Tibial nerve (tissue), 4 donors: Measurements from ENCODE around the gene SCN3B. TPM values are rescaled to one million over a fixed set of nuclear protein-coding genes. Genes with fewer than 3 reads are reported as not detected.

Experiments used
- DNase-seq, 2 donors: peaks; one replicate each; pipeline ENCODE4 v3.0.0-alpha.2; 2019; ENCODE audit warnings: low spot score in 2 of 2
- H3K27ac ChIP-seq, 4 donors: fragments of 200-600 bp; sonication (generic) in 3 of 4; one replicate each; pipeline ENCODE4 v1.5.1; 2017 to 2019; ENCODE audit warnings: mild to moderate bottlenecking in 1 of 4
- H3K27me3 ChIP-seq, 2 donors: fragments of 200-600 bp; sonication (generic) in 1 of 2; one replicate each; pipeline versions ENCODE4 v1.5.1 to v1.6.0; 2017 to 2019
- H3K36me3 ChIP-seq, 3 donors: fragments of 200-600 bp; sonication (generic); one replicate each; pipeline ENCODE4 v1.5.1; 2018 to 2019
- H3K4me1 ChIP-seq, 4 donors: fragments of 200-600 bp; sonication (generic) in 3 of 4; one replicate each; pipeline ENCODE4 v1.5.1; 2017 to 2019
- H3K4me3 ChIP-seq, 4 donors: fragments of 200-600 bp; sonication (generic) in 3 of 4; one replicate each; pipeline ENCODE4 v1.5.1; 2017 to 2019; ENCODE audit warnings: mild to moderate bottlenecking in 1 of 4, moderate library complexity in 1 of 4
- H3K9me3 ChIP-seq, 4 donors: fragments of 200-600 bp; sonication (generic) in 3 of 4; one replicate each; pipeline ENCODE4 v1.5.1; 2017 to 2019
- EP300 ChIP-seq, 2 donors: sonication (generic); formaldehyde crosslinking; IDR thresholded peaks; one replicate each; pipeline ENCODE4 v1.6.1; 2017; ENCODE audit warnings: antibody characterized with exemption in 2 of 2, mild to moderate bottlenecking in 1 of 2
- POLR2A ChIP-seq, 2 donors: fragments of 450-650 bp; IDR thresholded peaks; one replicate each; pipeline ENCODE4 v1.6.1; 2017; ENCODE audit warnings: antibody characterized with exemption in 2 of 2, mild to moderate bottlenecking in 2 of 2, moderate library complexity in 2 of 2
- WGBS, 2 donors: methylation state at CpG; one replicate each; pipeline ENCODE4 v1.1.5; 2018; 5-methylcytosine and 5-hydroxymethylcytosine counted together
- total RNA-seq, 4 donors: library from RNA; depleted of rRNA; stranded (reverse); fragments of >200 nt; gene quantifications; one replicate each; pipeline ENCODE4 v1.1.0, GENCODE V29; 2016
- TF ChIP-seq, protein P1 (sequence below), 5 experiments: fragments of 200-600 bp in 3 of 5; fragments of 450-650 bp in 2 of 5; sonication (generic) in 3 of 5; IDR thresholded peaks; one replicate each; pipeline ENCODE4 v1.5.1; 2016 to 2019; ENCODE audit warnings: antibody characterized with exemption in 5 of 5, mild to moderate bottlenecking in 3 of 5, moderate library complexity in 2 of 5

The SCN3B gene
- total RNA-seq, 4 donors from 2014 or later: under 0.01 to 3.6 (median 1.3) TPM

DNA sequence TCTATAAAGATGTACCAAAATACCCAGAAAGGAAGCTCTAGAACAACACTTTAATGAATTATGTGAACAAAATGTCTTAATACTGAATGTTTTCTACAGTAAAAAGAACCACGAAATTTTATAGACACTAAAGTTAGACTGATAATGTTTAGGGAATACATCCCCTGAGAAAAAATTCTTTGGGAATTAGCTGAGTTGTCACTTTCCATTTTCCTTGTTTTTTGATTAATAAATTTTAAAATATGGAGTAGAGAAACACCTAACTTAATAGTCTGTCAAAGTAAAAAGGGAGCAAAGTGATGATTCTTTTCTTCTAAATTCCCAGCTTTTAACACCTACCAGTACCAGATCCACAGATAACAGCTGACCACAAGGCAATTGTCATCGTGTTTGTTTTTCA is 23.1 kb upstream of the SCN3B start:
- no peaks in the 10 kb centered on the region for H3K36me3 ChIP-seq
- TF ChIP-seq, protein P1, sequence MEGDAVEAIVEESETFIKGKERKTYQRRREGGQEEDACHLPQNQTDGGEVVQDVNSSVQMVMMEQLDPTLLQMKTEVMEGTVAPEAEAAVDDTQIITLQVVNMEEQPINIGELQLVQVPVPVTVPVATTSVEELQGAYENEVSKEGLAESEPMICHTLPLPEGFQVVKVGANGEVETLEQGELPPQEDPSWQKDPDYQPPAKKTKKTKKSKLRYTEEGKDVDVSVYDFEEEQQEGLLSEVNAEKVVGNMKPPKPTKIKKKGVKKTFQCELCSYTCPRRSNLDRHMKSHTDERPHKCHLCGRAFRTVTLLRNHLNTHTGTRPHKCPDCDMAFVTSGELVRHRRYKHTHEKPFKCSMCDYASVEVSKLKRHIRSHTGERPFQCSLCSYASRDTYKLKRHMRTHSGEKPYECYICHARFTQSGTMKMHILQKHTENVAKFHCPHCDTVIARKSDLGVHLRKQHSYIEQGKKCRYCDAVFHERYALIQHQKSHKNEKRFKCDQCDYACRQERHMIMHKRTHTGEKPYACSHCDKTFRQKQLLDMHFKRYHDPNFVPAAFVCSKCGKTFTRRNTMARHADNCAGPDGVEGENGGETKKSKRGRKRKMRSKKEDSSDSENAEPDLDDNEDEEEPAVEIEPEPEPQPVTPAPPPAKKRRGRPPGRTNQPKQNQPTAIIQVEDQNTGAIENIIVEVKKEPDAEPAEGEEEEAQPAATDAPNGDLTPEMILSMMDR (IDR thresholded peaks at IDR 0.05): no peak
- TF ChIP-seq EP300 (IDR thresholded peaks at IDR 0.05) (no peak), POLR2A (IDR thresholded peaks at IDR 0.05) (no peak)
- H3K27me3 ChIP-seq: no peaks in the 10 kb centered on the region
- no peaks in the 10 kb centered on the region for H3K4me1 ChIP-seq
- no peaks in the 10 kb centered on the region for H3K9me3 ChIP-seq
- 75% methylated on average over 2 of the region's 2 CpGs for WGBS, 2 donors
- H3K4me3 ChIP-seq: no peak overlapping the region
- DNase-seq: no peak
- H3K27ac ChIP-seq: no peak overlapping the region

DNA sequence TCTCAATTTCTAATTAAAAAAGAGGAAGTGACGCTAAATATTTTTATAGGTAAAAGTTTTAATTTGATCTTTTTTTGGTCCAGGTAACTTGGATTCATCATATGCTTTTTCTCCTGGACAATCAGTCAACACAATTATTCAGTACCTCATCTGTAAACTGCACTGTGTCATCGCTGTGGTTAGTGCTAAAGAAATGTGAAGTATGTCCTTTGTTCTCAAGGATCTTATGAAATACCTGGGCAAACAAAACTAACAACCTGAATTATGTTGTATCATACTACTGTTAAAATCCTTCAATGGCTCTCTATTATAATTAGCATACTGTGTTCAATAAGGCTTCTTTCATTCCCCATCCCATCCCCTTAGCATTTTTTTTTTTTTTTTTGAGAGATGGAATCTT is 19.9 kb upstream of the SCN3B start:
- no peak overlapping the region for H3K4me3 ChIP-seq
- H3K36me3 ChIP-seq: no peaks in the 10 kb centered on the region
- 91% methylated on average over 2 of the region's 2 CpGs for WGBS, 2 donors
- no peaks in the 10 kb centered on the region for H3K9me3 ChIP-seq
- H3K27me3 ChIP-seq: no peaks in the 10 kb centered on the region
- no peaks in the 10 kb centered on the region for H3K4me1 ChIP-seq
- TF ChIP-seq POLR2A (IDR thresholded peaks at IDR 0.05) (no peak), EP300 (IDR thresholded peaks at IDR 0.05) (no peak)
- TF ChIP-seq, protein P1 (IDR thresholded peaks at IDR 0.05): no peak
- DNase-seq: no peak
- no peak overlapping the region for H3K27ac ChIP-seq

DNA sequence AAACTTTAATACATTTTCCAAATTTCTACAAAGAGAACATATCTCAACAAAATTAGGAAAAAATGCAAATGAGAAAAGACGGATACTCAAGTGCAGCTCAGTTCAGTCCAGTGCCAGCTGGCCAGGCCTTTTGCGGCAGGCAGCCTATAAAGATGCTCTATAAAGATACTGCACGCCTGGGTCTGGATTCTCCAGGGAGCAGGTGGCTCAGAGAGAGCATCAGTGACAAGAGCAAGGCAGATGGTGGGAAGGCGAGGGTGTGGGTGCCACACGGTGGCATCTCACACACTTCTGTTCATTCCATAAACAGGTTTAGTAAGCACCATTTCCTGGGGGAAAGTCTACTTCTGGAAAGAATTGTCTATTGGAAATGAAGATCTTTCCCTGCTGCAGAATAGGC is 18.1 kb upstream of the SCN3B start:
- Histone ChIP-seq H3K27me3 (no peaks in the 10 kb centered on the region), H3K9me3 (no peaks in the 10 kb centered on the region), H3K4me1 (no peaks in the 10 kb centered on the region), H3K36me3 (no peaks in the 10 kb centered on the region), H3K27ac (no peak overlapping the region), H3K4me3 (no peak overlapping the region)
- TF ChIP-seq, protein P1 (IDR thresholded peaks at IDR 0.05): no peak
- TF ChIP-seq EP300 (IDR thresholded peaks at IDR 0.05) (no peak), POLR2A (IDR thresholded peaks at IDR 0.05) (no peak)
- no peak for DNase-seq
- 80 to 88% methylated on average over 5 of the region's 5 CpGs for WGBS, 2 donors

DNA sequence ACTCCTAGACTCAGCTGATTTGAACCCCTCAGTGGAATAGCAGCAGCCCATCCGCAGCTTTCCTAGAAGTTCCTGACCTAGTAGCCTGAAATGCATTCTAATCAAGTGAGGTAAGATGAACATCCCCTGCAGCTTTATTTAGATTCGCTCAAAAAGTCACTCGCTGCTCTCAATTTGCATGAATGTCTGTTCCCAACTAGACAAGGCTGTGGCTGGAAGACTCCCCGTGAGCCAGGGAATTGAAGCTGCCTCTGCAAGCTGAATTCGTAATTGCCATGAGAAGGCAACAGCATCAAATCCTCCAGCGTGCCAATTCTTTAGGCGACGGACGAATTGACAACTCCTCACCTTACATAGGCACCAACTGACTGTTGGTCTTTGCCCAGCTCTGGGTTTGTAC is 17.1 kb upstream of the SCN3B start:
- H3K9me3 ChIP-seq: no peaks in the 10 kb centered on the region
- H3K4me1 ChIP-seq: no peaks in the 10 kb centered on the region
- DNase-seq: no peak
- TF ChIP-seq EP300 (IDR thresholded peaks at IDR 0.05) (no peak), POLR2A (IDR thresholded peaks at IDR 0.05) (no peak)
- TF ChIP-seq, protein P1 (IDR thresholded peaks at IDR 0.05): no peak
- no peak overlapping the region for H3K4me3 ChIP-seq
- H3K27ac ChIP-seq: no peak overlapping the region
- H3K36me3 ChIP-seq: no peaks in the 10 kb centered on the region
- H3K27me3 ChIP-seq: no peaks in the 10 kb centered on the region
- WGBS, 2 donors: 64 to 65% methylated on average over 9 of the region's 9 CpGs

DNA sequence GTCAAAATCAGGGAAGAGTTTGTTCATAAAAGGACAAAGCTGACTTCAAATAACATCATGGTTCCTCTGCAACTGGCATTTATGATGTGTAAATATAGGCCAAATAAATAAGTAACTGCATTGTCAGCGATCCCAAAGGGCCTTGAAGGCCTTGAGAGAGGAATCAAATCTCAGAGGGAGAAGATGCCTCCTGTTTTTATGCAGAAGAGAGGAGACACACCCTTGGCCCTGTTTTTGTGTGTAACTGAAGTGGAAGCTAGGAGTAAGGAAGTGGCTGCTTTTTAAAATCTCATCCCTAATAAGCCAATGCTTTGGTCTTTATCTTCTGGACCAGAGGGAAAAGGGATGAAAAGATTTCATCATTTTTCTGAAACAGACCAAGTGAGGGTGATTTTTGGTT is 15.7 kb upstream of the SCN3B start:
- no peaks in the 10 kb centered on the region for H3K36me3 ChIP-seq
- no peaks in the 10 kb centered on the region for H3K4me1 ChIP-seq
- 58 to 73% methylated on average over 1 of the region's 1 CpG for WGBS, 2 donors
- H3K9me3 ChIP-seq: no peaks in the 10 kb centered on the region
- no peak for DNase-seq
- TF ChIP-seq POLR2A (IDR thresholded peaks at IDR 0.05): no peak
- no peak for TF ChIP-seq EP300 (IDR thresholded peaks at IDR 0.05)
- TF ChIP-seq, protein P1 (IDR thresholded peaks at IDR 0.05): no peak
- no peak overlapping the region for H3K4me3 ChIP-seq
- H3K27ac ChIP-seq: no peak overlapping the region
- H3K27me3 ChIP-seq: no peaks in the 10 kb centered on the region
